Upper lobe of right lung (tissue), 1 donor: Measurements from ENCODE around the gene HMG20B. TPM values are rescaled to one million over a fixed set of nuclear protein-coding genes. Genes with fewer than 3 reads are reported as not detected.

Experiments used
- ATAC-seq: fragments of 200-7000 bp; cut with Tn5 transposase; one replicate; pipeline ENCODE4 v1.9.1; 2020; ENCODE audit warnings: mild to moderate bottlenecking, moderate library complexity
- DNase-seq: peaks from one replicate; pipeline ENCODE4 v3.0.0-alpha.2; 2020
- H3K27ac ChIP-seq: fragments of 200-600 bp; one replicate; pipeline ENCODE4 v1.8.0; 2022
- H3K27me3 ChIP-seq: fragments of 200-600 bp; one replicate; pipeline ENCODE4 v1.8.0; 2022; ENCODE audit warnings: mild to moderate bottlenecking
- H3K36me3 ChIP-seq: fragments of 200-600 bp; one replicate; pipeline ENCODE4 v1.8.0; 2022
- H3K4me1 ChIP-seq: fragments of 200-600 bp; one replicate; pipeline ENCODE4 v1.8.0; 2022
- H3K4me3 ChIP-seq: fragments of 200-600 bp; one replicate; pipeline ENCODE4 v1.8.0; 2022; ENCODE audit warnings: mild to moderate bottlenecking
- H3K9me3 ChIP-seq: fragments of 200-600 bp; one replicate; pipeline ENCODE4 v1.8.0; 2022
- intact Hi-C: fragments of 100-400 bp; cut with DNase I; formaldehyde crosslinking; loops from one replicate; pipeline ENCODE4 v1.11.0; 2022
- total RNA-seq: library from RNA; stranded (reverse); fragmentation: NEBNext Ultra II Directional; extraction: Animal tissue kit (Norgen Biotek cat#: 25700); gene quantifications from one replicate; pipeline ENCODE4 v1.2.1, GENCODE V29; 2021
- TF ChIP-seq, protein P1 (sequence below): fragments of 200-600 bp; IDR thresholded peaks from one replicate; pipeline ENCODE4 v1.8.0; 2022; ENCODE audit warnings: antibody characterized with exemption
- donor health status: DM: no; HTN: yes; CAD: no; lungs with severe emphysema.

The HMG20B gene
- total RNA-seq, 1 donor from 2014 or later = 60.0 TPM

DNA sequence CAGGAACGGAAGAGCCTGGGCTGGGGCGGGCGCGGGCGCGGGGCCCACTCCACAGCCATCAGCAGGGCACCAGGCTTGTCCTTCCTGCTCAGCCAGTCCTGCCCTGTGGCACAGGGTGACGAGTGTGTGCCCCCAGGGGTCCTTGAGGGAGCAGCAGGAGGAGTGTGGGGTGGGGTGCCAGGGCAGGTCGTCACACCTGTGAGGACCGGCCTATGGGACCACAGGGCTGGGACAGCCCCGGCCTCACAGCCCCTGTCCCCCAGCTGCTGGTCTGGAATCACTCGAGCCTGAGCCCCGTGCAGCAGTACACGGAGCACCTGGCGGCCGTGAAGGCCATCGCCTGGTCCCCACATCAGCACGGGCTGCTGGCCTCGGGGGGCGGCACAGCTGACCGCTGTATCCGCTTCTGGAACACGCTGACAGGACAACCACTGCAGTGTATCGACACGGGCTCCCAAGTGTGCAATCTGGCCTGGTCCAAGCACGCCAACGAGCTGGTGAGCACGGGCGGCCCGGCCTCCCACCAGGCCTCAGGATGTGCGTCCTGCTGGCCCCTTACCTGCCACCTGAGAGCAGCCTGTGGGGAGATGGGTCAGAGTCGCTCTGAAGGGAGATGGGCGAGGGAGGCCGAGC lies 40.5 kb upstream of the HMG20B start:
- H3K27ac ChIP-seq = no peak overlapping the region
- H3K9me3 ChIP-seq = no peaks in the 10 kb centered on the region
- no peaks in the 10 kb centered on the region for H3K4me1 ChIP-seq
- TF ChIP-seq, protein P1, sequence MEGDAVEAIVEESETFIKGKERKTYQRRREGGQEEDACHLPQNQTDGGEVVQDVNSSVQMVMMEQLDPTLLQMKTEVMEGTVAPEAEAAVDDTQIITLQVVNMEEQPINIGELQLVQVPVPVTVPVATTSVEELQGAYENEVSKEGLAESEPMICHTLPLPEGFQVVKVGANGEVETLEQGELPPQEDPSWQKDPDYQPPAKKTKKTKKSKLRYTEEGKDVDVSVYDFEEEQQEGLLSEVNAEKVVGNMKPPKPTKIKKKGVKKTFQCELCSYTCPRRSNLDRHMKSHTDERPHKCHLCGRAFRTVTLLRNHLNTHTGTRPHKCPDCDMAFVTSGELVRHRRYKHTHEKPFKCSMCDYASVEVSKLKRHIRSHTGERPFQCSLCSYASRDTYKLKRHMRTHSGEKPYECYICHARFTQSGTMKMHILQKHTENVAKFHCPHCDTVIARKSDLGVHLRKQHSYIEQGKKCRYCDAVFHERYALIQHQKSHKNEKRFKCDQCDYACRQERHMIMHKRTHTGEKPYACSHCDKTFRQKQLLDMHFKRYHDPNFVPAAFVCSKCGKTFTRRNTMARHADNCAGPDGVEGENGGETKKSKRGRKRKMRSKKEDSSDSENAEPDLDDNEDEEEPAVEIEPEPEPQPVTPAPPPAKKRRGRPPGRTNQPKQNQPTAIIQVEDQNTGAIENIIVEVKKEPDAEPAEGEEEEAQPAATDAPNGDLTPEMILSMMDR = no peak
- H3K4me3 ChIP-seq = no peak overlapping the region
- intact Hi-C loops = no loop called here
- DNase-seq = no peak
- no peak for ATAC-seq
- no peaks in the 10 kb centered on the region for H3K27me3 ChIP-seq
- H3K36me3 ChIP-seq = peaks cover 67% of the 10 kb centered on the region

DNA sequence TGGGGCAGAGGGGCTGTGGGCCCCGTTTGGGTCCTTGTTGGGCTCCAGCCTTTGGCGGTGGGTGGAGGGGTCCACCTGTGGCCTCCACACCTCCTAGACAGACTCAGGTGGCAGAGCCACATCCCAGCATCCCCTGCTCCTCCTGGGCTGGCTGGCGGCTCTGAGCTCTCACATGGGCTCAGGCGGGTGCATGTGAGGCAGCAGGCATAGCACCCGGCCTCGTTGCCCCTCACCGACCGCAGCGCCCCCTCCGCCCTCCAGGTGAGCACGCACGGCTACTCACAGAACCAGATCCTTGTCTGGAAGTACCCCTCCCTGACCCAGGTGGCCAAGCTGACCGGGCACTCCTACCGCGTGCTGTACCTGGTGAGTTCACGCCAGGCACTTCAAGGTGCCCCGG lies 39.7 kb upstream of the HMG20B start:
- ATAC-seq = no peak

DNA sequence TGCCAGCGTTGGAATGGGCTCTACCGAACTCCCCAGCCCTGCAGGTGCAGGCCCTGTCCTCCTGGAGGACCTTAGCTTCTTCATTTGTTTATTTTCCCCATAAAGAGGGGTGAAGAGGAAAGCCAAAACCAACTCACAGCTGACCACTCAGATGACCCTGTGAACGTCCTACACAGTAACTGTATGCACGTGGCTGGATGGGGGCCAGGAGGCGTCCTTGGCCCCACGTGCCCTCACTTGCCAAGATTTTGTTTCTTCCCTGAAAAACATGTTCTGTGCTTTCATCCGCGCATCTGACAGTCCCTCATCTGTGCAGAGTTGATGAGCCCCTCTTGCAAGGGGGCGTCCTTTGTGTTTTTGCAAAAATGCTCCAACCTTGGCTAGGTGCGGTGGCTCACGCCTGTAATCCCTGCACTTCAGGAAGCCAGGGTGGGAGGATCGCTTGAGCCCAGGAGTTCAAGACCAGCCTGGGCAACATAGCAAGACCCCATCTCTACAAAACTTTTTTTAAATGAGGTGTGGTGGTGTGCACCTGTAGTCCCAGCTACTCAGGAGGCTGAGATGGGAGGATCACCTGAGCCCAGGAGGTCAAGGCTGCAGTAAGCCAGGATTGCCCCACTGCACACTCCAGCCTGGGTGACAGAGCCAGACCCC lies 39.1 kb upstream of the HMG20B start:
- TF ChIP-seq, protein P1 = no peak
- no peaks in the 10 kb centered on the region for H3K27me3 ChIP-seq
- H3K27ac ChIP-seq = no peak overlapping the region
- DNase-seq (no peak), ATAC-seq (no peak)
- intact Hi-C loops = no loop called here
- no peaks in the 10 kb centered on the region for H3K4me1 ChIP-seq
- H3K4me3 ChIP-seq = no peak overlapping the region
- H3K36me3 ChIP-seq = peaks cover 61% of the 10 kb centered on the region
- H3K9me3 ChIP-seq = no peaks in the 10 kb centered on the region

More for the DNA sequence above, 39.7 kb upstream of the HMG20B start:
- H3K36me3 ChIP-seq = peaks cover 61% of the 10 kb centered on the region
- no peaks in the 10 kb centered on the region for H3K4me1 ChIP-seq
- no peak for DNase-seq
- intact Hi-C loops = no loop called here
- no peak overlapping the region for H3K27ac ChIP-seq
- H3K4me3 ChIP-seq = no peak overlapping the region
- TF ChIP-seq, protein P1 = no peak
- no peaks in the 10 kb centered on the region for H3K27me3 ChIP-seq
- no peaks in the 10 kb centered on the region for H3K9me3 ChIP-seq

DNA sequence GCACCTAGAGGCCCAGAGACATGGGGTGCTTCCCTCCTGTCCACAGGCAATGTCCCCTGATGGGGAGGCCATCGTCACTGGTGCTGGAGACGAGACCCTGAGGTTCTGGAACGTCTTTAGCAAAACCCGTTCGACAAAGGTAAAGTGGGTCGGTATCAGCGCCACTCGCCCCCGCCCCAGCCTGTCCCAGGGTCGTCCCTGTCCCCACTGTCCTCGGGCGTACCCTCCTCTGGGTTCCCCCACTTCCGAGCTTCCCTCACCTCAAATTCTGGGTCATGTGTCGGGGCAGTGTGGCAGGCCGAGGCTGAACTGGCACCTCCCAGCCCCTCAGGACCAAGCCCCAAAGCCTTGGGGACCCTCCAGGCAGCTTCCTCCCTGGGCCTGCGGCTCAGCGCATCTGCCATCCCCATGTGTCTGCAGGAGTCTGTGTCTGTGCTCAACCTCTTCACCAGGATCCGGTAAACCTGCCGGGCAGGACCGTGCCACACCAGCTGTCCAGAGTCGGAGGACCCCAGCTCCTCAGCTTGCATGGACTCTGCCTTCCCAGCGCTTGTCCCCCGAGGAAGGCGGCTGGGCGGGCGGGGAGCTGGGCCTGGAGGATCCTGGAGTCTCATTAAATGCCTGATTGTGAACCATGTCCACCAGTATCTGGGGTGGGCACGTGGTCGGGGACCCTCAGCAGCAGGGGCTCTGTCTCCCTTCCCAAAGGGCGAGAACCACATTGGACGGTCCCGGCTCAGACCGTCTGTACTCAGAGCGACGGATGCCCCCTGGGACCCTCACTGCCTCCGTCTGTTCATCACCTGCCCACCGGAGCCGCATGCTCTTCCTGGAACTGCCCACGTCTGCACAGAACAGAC lies 38.1 kb upstream of the HMG20B start:
- Histone ChIP-seq H3K36me3 (peaks cover 61% of the 10 kb centered on the region), H3K27me3 (no peaks in the 10 kb centered on the region), H3K27ac (no peak overlapping the region), H3K9me3 (no peaks in the 10 kb centered on the region), H3K4me1 (no peaks in the 10 kb centered on the region), H3K4me3 (no peak overlapping the region)
- TF ChIP-seq, protein P1 = no peak
- ATAC-seq = no peak
- intact Hi-C loops = no loop called here
- no peak for DNase-seq

DNA sequence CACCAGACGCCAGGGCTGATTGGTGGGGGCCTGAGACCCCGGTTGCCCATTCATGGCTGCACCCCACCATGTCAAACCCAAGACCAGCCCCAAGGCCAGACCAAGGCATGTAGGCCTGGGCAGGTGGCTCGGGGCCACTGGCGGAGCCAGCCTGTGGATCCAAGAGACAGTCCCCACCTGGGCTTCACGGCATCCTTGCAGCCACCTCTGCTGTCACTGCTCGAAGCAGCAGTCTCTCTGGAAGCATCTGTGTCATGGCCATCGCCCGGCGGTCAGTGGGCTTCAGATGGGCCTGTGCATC lies 37.6 kb upstream of the HMG20B start:
- DNase-seq (no peak), ATAC-seq (no peak)
- Histone ChIP-seq H3K36me3 (peaks cover 61% of the 10 kb centered on the region), H3K27ac (no peak overlapping the region), H3K27me3 (no peaks in the 10 kb centered on the region), H3K4me3 (no peak overlapping the region), H3K4me1 (no peaks in the 10 kb centered on the region), H3K9me3 (no peaks in the 10 kb centered on the region)
- TF ChIP-seq, protein P1 = no peak
- intact Hi-C loops = no loop called here
